Subcutaneous adipose tissue (tissue), 4 donors: ENCODE data around the gene IL4I1. TPM values are rescaled to one million over a fixed set of nuclear protein-coding genes. Genes with fewer than 3 reads are reported as not detected.

ENCODE experiments used
- total RNA-seq, 4 donors: library from RNA; depleted of rRNA; stranded (reverse); fragments of >200 nt; gene quantifications; one replicate each; pipeline ENCODE4 v1.1.0, GENCODE V29; 2016
- TF ChIP-seq, protein P1 (sequence below): fragments of 450-650 bp; IDR thresholded peaks from one replicate; pipeline ENCODE4 v1.5.1; 2016; ENCODE audit warnings: low read depth, mild to moderate bottlenecking, control low read depth, antibody characterized with exemption, moderate library complexity

Gene IL4I1
- total RNA-seq, 4 donors from 2014 or later, result 0.22 to 9.3 TPM; not detected in 2

DNA sequence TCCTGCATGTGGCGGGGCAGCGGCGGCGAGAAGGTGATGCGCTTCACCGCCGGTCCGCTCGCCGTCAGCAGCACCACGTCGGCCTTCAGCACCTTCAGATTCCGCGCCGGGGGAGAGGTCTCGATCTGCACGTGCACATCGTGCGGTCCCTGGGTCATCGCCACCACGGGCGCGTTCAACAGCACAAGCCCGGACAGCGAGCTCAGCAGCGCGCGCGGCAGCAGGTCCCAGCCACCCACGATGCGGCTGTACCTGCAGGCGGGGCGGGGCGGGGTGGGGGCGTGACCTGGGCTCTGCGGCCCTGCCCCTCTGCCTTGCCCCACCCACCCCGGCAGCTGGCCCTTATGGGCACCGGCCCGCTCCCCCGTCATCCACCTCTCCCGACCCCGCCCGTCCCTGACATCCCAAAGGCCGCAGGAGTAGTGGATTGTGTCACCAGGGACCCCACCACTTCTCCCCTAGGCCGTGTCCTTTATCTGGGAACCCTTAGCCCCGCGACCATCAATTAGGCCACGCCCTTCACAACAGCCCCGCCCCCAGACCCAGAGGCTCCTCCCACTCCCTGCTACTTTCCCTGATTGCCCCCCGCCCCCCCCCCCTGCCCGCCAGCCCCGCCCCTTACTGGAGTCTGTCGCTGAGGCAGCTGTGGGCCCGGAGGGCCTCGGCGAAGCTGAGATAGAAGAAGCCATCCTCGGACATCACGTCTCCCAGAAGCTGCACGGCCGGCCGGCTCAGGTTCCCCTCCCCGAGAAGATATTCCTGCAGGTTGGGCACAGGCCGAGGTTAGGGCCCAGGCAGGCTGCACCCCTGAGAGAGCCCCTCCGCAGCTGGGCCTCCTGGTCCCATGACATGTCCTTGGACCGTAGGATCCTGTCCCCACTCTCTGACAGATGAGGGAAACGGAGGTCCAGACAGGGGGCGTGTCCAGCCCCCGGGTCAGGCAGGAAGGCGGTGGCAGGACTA lies 6.1 kb downstream of the IL4I1 start:
- TF ChIP-seq, protein P1, sequence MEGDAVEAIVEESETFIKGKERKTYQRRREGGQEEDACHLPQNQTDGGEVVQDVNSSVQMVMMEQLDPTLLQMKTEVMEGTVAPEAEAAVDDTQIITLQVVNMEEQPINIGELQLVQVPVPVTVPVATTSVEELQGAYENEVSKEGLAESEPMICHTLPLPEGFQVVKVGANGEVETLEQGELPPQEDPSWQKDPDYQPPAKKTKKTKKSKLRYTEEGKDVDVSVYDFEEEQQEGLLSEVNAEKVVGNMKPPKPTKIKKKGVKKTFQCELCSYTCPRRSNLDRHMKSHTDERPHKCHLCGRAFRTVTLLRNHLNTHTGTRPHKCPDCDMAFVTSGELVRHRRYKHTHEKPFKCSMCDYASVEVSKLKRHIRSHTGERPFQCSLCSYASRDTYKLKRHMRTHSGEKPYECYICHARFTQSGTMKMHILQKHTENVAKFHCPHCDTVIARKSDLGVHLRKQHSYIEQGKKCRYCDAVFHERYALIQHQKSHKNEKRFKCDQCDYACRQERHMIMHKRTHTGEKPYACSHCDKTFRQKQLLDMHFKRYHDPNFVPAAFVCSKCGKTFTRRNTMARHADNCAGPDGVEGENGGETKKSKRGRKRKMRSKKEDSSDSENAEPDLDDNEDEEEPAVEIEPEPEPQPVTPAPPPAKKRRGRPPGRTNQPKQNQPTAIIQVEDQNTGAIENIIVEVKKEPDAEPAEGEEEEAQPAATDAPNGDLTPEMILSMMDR, result no peak

DNA sequence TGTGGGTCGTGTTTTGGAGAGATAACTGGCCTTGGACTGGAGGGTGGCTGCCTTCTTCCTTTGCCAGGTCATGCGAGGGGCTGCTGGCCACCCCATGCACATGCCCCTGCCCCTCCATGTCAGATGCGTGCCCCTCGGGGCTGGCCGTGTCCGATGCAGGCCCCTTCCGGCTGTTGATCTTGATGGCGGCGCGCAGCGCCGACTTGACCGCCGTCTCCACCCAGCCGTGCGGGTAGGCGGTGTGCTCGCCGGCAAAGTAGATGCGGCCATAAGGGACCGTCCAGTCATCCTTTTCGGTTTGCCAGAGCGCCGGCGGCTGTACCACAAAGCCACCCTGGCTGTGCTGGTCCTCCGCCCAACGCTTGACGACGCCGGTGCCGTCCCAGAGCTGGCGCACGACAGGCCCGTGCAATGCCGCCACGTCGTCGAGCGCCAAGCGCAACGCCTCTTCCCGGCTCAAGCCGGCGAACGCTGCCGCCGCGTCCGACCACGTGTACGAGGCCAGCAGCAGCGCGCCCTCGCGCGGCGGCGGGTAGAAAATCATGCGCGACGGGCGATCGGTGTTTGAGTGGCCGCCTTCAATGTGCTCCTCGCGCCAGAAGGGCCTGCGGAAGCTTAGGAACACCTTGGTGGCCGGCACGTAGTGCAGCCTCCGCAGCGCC lies 6.9 kb downstream of the IL4I1 start:
- TF ChIP-seq, protein P1, result no peak

DNA sequence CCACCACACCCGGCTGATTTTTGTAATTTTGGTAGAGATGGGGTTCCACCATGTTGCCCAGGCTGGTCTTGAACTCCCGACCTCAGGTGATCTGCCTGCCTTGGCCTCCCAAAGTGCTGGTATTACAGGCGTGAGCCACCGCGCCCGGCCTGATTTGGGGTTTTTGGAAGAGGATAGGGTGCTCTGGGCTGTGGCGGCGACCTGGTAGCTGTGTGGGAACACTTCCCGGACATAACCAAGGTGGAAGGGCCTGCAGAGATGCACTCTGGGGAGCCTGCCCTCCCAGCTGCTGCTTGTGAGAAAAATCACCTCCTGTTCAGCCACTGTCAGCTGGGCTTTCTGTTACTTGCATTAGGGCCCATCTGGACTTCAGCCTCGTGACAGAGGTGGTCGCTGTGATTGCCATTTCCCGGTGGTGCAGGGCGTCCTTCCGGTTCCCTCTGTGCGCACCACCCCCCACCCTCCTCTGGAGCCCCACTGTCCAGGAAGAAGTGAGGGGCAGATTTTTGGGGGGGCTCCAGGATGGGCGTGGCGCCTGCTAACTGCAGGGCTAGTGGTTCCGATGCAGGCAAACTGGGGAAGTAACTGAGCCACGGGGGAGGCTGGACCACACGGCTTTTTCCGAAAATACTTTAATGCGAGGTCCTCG lies 7.5 kb downstream of the IL4I1 start:
- TF ChIP-seq, protein P1, result no peak

DNA sequence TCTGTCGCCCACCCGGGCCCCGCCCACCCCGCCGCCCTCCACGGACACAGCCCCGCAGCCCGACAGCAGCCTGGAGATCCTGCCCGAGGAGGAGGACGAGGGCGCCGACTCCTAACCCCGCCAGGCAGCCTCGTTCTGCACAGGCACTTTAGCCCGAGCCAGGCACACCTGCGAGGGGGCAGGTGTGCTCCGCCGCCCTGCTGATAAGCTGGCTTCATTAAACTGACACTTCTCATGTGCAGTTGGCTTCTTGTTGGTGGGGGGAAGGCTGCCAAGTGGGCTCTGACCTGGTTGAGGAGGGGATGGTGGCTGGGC lies 8.2 kb downstream of the IL4I1 start:
- TF ChIP-seq, protein P1, result no peak

DNA sequence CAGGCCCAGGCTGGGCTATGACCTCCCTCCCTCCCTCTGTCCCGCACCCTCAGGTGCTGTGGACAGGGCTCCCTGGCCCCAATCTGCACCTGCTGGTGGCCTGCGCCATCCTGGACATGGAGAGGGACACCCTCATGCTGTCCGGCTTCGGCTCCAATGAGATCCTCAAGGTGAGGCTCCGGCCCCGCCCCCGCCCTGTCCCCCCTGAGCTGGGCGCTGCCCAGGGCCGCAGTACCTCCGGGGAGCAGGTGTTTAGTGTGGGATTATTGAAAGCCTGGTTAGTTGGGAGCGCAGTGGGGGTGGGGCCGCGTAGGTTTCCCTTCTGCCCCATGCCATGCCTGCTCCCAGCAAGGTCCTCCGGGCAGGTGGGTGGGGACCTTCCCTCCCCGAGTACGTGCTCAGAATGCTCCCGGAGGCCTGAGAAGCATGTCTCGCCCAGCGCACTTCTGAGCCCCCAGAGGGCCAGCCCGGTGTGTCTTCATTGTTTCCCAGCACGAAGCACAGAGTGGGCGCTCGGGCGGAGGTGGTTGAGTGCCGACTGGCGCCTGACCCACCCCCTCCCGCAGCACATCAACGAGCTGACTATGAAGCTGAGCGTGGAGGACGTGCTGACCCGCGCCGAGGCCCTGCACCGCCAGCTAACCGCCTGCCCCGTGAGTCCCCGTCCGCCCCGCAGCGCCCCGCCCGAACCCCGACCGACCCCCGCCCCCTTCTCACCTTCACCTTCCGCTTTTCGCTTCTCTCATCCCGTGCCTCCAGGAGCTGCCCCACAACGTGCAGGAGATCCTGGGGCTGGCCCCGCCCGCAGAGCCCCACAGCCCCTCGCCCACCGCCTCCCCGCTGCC lies 8.8 kb downstream of the IL4I1 start:
- TF ChIP-seq, protein P1, result no peak

DNA sequence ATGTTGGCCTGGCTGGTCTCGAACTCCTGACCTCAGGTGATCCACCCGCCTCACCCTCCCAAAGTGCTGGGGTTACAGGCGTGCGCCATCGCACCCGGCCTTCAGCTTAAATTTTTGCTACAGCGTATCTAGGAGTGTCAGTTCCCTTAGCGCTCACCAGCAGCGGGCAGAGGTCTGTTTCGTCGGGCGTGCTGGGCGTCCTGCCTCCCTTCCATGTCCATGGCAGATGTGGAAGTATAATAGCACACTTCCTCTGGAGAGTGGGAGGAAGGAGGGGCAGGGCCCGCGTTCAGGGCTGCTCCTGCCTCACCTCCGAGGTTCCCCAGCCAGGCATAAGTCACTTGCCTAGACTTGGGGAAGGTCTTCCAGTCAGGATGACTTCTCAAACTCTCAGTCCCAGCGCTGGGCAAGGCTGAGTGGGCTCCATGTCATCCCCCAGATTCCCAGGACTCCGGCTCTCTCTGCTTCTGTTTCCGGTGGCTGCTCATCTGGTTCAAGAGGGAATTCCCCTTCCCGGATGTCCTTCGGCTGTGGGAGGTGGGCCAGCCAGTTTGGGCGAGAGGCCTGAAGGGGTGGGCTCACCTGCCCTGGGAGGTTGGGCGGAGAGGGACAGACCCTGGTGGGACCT lies 9.5 kb downstream of the IL4I1 start:
- TF ChIP-seq, protein P1, result no peak
